ENCODE data around the gene ANXA11.
"Not testable (repeated sequence)": the region's sequence is repeated elsewhere in the genome, so short reads cannot be mapped to it uniquely, and the experiment has no call there.

The ANXA11 gene

GRCh38 chr10:80144696-80145131, 60.6 kb downstream of the ANXA11 start:
- no peak for DNase-seq (ENCODE audit: low read depth)

- no peak for DNase-seq (ENCODE audit: low read depth)
These were observed 61.2 kb downstream of the ANXA11 start for GRCh38 chr10:80144067-80144695.

- DNase-seq (ENCODE audit: low read depth) = no peak
These were observed 63.5 kb downstream of the ANXA11 start for GRCh38 chr10:80141696-80142460.

GRCh38 chr10:80140251-80140650, 65.1 kb downstream of the ANXA11 start:
- DNase-seq (ENCODE audit: low read depth) = no peak

GRCh38 chr10:80139265-80139664, 66.1 kb downstream of the ANXA11 start:
- DNase-seq (ENCODE audit: low read depth) = no peak

- DNase-seq (ENCODE audit: low read depth) = no peak
These were observed 67.4 kb downstream of the ANXA11 start for GRCh38 chr10:80137920-80138319.

GRCh38 chr10:80137031-80137862, 68.1 kb downstream of the ANXA11 start:
- no peak for DNase-seq (ENCODE audit: low read depth)

GRCh38 chr10:80136134-80136571, 69.2 kb downstream of the ANXA11 start:
- no peak for DNase-seq (ENCODE audit: low read depth)

GRCh38 chr10:80133687-80134086, 71.7 kb downstream of the ANXA11 start:
- not testable (repeated sequence) for DNase-seq (ENCODE audit: low read depth)

- DNase-seq (ENCODE audit: low read depth) = no peak
These were observed 72.1 kb downstream of the ANXA11 start for GRCh38 chr10:80133206-80133605.

GRCh38 chr10:80132299-80133139, 72.8 kb downstream of the ANXA11 start, which contains the start of gene PLAC9:
Gene PLAC9 (plus strand): TSS chr10:80132730. CDS start chr10:80132763, 33 bp downstream.
- no peak for DNase-seq (ENCODE audit: low read depth)

GRCh38 chr10:80131499-80131901, 73.8 kb downstream of the ANXA11 start:
- DNase-seq (ENCODE audit: low read depth) = no peak

GRCh38 chr10:80126876-80127275, 78.5 kb downstream of the ANXA11 start:
- no peak for DNase-seq (ENCODE audit: low read depth)

- no peak for DNase-seq (ENCODE audit: low read depth)
These were observed 82.6 kb downstream of the ANXA11 start for GRCh38 chr10:80122746-80123145.

- no peak for DNase-seq (ENCODE audit: low read depth)
These were observed 83.1 kb downstream of the ANXA11 start for GRCh38 chr10:80122110-80122710.

GRCh38 chr10:80118669-80119068, 86.7 kb downstream of the ANXA11 start:
- DNase-seq (ENCODE audit: low read depth) = no peak

GRCh38 chr10:80110986-80111385, 94.4 kb downstream of the ANXA11 start:
- DNase-seq (ENCODE audit: low read depth) = no peak

GRCh38 chr10:80108576-80109239, 96.6 kb downstream of the ANXA11 start:
- no peak for DNase-seq (ENCODE audit: low read depth)

- DNase-seq (ENCODE audit: low read depth) = no peak
These were observed 101.0 kb downstream of the ANXA11 start for GRCh38 chr10:80104066-80104926.
